ENCODE results near the gene PLPP3.
"Not testable (repeated sequence)": the region's sequence is repeated elsewhere in the genome, so short reads cannot be mapped to it uniquely, and the experiment has no call there.

PLPP3 gene
- total RNA-seq: 39.3 to 212 (median 85.4) reads per million in 18 experiments

DNA sequence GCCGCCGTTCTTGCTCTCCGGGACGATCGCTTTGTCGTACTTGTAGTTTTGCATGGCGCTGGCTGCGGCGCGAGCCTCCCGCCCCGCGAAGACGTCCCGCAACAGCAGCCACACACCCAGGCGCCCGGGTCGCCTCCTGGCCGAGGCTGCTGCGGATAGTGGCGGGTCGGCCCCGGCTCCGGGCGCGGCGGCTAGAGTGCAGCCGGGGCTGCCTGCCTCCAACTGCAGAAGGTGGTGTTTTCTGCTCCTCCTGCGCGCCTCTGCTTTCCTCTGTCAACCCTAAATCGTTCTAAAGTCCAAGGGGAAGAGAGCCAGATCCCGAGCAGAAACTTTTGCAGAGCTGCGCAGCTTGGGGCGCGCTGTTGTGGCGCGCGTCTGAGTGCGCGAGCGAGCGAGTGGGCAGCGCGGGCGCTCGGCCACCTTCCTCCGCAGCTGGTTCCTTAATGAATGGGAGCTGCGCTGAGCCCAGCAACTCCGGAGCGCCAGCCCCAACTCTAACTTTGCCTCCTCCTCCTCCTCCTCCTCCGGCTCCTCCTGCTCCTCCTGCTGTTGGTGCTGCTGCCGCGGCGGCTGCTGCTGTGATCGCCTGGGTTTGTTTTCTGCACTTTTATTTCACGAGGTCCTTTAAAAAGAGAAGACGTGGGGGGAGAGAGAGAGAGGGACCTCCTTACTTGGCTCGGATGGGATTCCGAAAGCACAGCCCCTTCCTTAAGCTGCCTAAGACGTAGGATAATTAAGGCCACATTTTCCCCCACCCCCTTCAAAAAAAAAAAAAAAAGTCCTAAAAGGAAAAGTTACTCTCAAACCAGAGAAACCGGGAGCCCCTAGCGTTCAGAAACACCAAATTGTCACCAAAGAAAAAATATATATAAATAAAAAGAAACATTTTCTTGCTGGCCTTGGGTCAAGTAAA lies at the start of gene PLPP3:
Gene PLPP3 (minus strand): TSS at position 601 of the 913 bp plus-strand sequence. CDS start 547 bp downstream, at position 54.
- DNase-seq: peak; percentile 88 to 90

DNA sequence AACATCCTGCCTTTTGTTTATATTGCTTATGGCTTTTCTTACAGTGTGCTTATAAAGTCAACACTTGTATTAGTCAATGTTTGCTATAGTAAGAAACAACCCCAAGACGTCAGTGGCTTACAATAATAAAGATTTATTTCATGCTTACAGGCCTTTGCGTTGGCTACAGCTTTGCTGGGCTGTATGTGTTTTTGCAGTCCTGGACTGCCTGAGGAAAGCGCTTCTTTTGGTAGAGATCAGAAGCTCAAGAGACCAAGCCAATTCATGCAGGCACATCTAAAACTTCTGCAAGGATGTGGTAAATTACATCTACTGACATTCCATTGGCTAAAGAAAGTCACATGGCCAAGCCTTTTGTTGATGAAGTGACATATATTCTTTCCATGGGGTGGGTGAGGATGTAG lies 48.3 kb upstream of the PLPP3 start:
- DNase-seq: no peak

DNA sequence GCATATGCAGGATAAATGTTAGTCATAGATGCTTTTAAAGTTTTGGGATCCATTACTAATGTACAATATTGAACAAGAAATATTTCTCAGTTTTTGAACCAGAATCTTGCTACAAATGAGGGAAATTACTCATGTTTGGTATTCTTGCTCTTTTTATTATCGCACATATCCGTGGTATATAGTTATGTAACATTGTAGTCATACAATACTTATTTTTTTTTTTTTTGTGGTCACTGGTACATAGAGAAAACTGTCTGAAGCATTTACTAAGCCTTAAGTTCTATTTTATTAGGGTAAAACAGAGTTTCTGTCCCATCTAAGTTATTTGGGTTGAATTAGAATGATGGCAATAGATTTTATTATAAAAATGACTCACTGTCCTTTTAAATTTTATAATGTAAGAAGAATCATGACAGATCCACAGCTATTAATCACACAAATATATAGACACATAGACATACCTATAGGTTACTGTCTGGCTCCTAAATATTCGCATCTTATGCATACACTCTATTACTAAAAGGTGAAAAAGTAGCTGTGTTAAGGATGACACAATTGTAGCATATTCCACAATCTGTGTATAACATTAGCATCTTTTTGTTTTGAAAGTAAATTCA lies 47.8 kb upstream of the PLPP3 start:
- DNase-seq: no peak

DNA sequence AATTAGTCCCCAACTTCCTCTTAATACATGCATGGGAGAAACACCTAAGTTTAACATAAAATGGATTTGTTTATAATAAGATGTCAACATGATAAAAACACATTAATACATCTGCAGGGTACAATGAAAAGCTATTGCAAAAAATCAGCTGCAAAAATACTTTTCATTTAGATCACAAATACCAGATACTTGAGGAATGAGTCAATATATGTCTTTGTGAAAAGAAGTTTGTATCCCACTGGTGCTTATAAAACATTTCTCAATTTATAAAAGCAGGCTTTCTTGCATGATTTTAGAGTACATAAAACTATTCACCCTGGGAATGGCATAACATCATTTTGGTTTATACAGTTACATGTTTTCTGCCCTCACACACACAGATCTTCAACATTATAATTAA lies 47.2 kb upstream of the PLPP3 start:
- no peak for DNase-seq

DNA sequence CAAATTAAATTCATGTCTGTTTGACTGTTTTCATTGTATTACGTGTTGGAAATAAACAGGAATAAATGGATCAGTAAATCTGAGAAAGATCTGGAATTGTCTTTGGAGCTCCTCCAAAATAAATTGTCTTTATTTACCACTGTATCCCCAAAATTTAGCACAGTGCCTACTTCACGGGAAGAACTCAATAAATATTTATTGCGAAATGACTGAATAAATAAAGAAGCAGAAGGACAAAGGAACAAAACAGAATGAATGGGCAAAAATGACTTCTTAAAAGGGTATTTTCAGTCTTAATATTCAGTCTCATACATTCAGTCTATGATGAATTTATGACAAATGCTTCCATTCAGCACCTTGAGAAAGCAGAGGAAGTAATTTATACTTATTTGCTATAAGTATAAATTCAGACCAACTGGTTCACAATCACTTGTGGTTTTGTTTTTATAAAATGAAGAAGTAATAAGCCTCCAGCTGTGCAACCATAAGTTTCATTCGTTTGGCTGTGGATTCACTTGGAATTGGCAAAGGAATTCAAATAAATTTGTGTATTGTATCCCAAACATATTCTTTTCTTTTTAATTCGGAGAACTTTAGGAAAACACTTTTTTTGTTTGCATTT lies 46.6 kb upstream of the PLPP3 start:
- DNase-seq: no peak

DNA sequence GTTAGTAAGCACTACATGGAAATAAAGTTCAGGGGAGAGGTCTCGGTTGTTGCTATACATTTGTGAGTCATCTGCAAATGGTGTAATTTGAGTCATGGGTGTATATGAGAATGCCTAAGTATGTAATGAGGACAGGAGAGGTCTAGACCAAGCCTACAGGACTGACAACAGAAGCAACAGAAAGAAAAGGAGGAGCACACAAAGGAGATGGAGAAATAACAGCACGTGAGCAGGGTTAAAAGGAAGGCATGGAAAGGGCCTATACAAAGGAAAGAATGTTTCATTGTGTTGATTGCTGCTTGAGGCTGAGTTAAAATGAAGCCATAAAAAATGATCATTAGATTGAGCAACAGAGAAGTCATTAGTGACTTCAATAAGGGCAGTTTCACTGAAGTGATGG lies 37.8 kb upstream of the PLPP3 start:
- no peak for DNase-seq

DNA sequence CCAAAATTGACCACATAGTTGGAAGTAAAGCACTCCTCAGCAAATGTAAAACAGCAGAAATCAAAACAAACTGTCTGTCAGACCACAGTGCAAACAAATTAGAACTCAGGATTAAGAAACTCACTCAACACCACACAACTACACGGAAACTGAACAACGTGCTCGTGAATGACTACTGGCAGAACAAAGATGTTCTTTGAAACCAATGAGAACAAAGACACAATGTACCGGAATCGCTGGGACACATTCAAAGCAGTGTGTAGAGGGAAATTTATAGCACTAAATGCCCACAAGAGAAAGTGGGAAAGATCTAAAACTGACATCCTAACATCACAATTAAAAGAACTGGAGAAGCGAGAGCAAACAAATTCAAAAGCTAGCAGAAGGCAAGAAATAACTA lies 31.4 kb upstream of the PLPP3 start:
- not testable (repeated sequence) for DNase-seq

DNA sequence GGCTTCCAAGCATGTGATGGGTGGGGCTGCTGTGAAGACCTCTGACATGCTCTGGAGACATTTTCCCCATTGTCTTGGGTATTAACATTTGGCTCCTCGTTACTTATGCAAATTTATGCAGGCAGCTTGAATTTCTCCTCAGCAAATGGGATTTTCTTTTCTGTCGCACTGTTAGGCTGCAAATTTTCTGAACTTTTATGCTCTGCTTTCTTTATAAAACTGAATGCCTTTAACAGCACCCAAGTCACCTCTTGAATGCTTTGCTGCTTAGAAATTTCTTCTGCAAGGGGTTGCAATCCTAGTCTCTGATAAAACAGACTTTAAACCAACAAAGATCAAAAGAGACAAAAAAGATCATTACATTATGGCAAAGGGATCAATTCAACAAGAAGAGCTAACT lies 30.7 kb upstream of the PLPP3 start:
- not testable (repeated sequence) for DNase-seq

DNA sequence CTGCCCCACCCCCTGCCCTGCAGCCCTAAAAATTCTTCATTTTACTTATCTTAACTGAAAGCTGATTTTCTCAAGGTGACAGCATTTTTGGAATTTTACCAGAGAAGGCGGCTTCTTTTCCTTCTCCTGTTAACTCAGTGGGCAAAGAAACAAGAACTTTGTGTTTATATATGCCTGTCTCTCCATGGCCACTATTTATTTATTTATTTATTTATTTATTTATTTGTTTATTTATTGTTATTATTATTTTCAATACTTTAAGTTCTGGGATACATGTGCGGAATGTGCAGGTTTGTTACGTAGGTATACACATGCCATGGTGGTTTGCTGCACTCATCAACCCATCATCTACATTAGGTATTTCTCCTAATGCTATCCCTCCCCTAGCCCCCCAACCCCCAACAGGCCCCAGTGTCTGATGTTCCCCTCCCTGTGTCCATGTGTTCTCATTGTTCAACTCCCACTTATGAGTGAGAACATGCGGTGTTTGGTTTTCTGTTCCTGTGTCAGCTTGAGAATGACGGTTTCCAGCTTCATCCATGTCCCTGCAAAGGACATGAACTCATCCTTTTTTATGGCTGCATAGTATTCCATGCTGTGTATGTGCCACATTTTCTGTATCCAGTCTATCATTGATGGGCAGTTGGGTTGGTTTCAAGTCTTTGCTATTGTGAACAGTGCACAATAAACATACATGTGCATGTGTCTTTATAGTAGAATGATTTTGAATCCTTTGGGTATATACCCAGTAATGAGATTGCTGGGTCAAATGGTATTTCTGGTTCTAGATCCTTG lies 16.2 kb upstream of the PLPP3 start:
- DNase-seq: not testable (repeated sequence)

DNA sequence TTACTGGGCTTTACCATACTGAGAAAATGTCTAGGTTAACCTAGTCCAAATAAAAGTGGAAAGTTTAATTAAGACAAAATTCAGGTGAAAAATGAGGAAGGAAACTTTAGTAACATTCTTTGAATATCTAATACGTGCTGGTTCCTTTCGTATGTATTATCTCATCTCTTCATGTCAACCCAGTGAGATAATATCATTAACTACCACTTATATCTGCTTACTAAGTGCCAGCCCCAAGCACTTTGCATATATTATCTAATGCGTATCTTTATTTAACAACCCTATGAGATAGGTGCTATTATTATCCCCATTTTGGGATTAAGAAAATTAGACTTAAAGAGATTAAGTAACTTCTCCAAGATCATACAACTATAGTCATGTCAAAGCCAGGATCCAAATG lies 12.5 kb upstream of the PLPP3 start:
- no peak for DNase-seq

DNA sequence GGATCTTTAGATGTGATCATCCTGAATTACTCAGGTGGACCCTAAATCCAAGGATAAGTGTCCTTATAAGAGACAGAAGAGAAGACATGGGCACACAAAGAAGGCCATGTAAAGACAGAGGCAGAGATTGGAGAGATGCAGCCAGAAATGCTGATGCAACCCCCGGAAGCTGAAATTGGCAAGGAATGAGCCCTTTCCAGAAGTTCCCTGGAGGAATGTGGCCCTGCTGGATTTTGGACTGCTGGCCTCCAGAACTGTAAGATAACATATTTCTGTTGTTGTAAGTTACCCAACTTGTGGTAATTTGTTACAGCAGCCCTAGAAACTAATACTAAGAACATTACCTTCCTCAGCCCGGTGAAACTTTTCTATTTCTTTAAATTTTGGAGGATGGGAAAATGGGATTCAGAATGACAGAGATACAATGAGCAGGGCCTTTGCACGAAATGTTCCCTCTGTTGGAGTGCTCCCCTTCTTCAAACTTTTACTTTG lies 11.2 kb upstream of the PLPP3 start:
- no peak for DNase-seq

DNA sequence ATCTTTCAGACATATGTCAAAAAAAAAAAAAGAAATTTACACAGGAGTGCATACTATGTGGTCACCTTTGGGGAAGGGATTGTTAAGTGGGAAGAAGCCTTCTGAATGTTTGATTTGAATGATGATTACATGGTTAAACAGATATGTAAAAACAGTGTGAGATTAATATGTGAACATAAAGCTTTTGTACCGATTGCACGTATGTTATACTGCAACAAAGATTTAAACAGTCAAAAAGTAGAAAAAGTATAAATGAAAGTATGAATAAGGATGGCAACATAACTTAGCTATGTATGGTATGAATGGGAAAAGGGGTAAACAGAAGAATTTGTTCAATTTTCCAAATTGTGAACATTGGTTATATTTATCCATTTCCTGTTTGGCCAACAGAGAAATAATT lies 10.0 kb upstream of the PLPP3 start:
- DNase-seq: no peak

DNA sequence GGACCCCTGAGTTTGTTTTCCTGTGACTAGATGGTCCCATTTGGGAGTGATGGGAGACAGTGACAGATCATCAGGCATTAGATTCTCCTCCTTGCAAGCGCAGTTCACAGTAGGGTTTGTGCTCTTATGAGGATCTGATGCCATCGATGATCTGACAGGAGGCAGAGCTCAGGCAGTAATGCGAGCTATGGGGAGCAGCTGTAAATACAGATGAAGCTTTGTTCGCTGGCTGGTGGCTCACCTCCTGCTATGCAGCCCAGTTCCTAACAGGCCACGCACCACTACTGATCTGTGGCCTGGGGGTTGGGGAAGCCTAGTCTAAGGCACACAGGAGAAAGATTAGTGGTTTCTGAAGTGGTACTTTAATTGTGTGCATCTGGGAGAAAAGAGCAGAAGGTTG lies 7.1 kb upstream of the PLPP3 start:
- no peak for DNase-seq

DNA sequence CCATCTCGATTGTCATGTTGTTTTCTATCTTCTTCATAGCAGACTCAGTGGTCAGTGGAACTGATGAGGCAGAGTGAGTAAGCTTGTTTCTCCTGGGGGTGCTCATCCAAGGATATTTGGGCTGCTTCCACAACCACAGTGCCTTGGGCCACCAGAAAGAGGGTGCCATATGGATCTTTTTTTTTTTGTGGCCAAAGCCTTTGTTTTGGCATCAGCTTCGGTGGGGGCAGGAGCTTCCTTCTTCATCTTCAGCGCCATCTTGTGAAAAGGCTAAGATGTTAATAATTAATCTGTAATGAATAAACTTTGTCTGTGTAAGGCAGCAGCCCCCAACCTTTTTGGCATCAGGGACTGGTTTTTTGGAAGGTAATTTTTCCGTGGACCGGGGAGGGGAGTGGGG lies 6.6 kb upstream of the PLPP3 start:
- no peak for DNase-seq

DNA sequence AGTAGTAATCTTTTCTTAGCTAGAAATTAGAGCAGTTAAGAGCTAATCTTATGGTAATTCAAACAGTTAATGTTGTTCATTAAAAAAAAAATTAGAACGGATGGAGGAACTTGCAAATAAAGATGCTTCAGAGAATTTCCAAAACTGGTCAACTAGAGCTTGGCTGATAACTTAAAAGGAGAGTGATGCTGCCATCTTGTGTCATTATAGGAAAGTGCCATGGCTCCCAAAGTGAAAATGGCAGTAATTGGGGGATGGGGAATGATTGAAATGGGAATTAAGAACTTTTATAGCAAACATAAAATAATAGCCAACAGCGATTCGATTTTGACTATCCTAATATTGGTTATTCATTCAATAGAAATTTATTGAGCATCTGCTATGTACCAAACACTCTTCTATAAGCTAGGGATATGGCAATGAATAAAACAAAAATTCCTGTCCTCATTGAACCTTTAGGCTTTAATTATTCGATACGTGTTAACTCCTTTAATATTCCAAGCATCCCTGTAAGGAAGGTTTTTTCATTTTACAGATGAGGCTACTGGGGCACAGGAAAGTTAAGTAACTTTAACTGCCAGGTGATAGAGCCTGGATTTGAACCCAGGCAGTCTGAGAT lies 5.7 kb upstream of the PLPP3 start:
- peak; percentile 51 to 73 for DNase-seq

DNA sequence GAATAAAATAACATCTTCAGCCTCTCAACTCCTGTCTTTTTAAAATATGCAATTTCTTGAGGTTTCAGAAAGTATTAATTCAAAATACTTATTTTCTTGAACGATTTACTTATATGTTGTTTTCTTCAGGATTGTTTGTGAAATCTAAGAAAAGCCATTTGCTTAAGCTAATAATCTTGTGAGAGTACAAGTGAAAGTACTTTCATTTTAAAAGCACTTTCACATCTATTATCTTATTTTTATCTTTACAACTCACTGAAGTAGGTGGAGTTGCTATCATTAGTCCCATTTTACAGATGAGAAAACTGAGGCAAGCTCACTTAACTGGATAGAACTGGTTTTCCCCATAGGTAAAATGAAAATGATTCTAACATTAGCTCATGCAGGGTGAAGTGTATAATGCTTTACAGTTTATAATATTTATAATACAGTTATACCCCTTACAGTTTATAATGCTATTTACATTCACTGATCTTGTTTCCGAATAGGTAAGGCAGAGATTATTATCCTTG lies 4.7 kb upstream of the PLPP3 start:
- no peak for DNase-seq

DNA sequence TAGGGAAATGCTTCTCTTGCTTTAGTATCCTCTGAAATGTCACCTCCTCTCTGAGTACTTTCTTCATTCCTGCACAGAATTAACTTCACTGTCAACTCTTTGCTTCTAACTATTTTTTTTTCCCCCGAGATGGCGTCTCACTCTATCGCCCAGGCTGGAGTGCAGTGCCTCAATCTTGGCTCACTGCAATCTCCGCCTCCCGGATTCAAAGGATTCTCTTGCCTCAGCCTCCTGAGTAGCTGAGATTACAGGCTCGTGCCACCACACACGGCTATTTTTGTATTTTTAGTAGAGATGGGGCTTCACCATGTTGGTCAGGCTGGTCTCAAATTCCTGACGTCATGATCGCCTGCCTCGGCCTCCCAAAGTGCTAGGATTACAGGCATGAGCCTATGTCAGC lies 1.4 kb upstream of the PLPP3 start:
- DNase-seq: no peak

DNA sequence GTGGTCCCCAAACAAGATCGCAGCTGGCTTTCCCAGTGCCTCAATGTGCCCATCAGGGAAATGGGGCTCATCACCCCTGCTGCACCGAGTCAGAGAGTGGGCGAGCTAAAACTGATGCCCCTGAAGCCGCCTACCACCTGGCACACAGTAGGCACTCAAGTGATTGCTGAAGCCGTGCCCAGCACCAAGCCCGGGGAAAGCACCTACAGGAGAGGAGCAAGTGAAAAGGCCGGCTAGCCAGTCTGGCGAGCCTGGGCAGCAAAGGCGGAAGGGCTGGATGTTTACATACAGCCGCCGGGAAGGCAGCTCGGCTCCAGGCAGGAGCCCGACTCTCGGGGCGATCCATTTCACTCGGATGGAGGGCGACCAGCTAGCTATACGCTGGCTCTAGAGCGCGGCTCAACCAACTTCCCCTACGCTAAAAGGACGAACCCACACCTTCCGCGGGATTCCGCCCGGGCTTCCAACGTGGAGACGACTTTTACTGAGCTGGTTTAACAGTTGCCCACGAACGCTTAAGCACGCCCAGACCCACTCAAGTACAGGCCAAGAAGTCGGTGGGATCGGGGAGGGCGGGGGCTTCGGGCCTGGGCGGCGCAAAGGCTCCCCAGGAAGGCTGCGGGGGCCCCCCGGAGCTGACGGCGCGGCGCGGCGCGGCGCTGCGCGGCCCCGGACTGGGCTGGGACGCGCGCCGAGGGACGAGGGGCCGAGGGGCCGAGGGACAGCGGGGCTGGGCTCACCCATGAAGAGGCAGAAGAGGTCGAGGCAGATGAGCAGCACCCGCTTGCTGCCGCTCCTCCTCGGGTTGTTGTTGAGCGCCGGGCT lies 1.0 kb downstream of the PLPP3 start:
- DNase-seq: peak; percentile 55 to 71

DNA sequence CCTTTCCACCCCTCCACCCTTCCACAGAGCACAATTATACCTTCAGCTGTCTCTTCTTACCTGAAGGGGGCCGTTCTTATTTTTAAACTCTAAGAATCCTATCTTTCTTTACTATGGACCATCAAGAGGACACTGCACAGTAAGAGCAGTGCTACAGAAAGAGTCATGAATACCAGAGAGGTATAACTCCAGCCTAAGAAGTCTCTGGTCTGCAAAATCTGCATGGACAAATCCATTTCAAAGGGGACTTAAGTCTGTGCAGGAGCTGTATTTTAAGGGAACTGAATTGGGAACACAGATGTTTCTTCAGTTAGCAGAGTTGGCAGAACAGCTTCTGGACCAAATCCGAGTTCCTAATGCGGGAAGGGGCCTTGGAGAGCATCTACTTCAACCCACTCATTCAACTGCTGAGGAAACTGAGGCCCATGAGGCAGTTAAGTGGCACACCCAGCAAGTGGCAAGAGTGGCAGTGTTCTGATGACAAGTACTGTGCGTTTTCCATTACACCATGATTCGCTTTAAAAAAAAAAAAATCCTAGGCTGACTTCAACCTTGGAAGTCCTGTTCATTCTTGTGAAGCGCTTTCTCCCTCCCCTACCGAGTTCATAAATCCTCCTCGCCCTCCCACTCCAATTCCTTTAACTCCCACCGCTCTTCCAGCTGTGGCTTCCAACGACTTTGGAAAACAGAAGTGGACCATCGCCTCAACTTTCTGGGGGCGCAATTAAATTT lies 1.8 kb downstream of the PLPP3 start:
- no peak for DNase-seq

DNA sequence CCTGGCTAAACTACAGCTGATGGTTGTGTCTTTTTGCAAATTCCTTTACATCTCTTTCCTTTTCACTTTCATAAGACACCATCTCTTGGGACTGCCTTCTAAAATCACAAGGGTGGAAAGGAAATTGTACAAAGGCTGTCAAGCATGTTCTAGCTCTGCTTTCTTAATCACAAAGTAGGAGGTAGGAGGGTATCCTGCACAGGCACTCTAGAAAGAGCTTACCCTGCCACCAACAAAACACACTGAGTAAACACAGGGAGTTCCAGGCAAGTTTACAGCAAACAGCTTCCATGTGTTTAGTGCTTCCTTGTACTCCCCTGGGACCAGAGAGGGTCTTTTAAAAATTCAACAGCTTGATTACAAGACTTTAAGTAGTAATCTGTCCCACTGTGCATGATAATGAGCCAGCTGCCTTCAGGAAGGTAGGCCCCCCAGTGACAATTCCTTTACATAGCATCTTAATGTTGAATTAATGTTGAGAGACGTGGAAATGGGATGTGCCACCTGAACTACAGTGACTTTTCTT lies 2.4 kb downstream of the PLPP3 start:
- DNase-seq: peak; percentile 24 to 30
